ENCODE results near the gene OBSCN.

OBSCN gene

DNA sequence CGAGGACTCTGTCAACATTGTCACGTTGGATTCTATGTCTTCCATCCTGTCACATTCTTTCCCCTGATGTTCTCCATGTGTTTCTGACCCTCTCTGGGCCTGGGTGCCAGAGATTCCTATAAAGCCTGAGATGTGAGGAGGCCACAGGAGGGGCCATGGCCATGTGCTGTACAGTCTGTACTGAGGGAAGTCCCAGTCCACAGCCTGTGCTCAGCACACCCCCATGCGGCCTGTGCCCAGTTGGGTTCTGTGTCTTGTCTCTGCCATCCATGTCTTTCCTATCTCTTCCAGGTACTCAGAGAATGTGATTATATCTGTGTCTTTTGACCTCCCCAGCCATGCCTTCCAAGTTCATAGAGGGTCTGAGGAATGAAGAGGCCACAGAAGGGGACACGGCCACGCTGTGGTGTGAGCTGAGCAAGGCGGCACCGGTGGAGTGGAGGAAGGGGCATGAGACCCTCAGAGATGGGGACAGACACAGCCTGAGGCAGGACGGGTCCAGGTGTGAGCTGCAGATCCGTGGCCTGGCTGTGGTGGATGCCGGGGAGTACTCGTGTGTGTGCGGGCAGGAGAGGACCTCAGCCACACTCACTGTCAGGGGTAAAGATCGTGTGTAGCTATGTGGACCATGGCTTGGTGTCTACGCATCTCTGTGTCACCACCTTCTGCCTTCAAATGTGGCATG, 86.1 kb downstream of the OBSCN start:
- Histone ChIP-seq H3K27me3 (ENCODE audit: control insufficient read depth in 1 of 2, insufficient read depth in 1 of 2, low read length in 2 of 2) (peaks cover 0 to 14% of the 10 kb centered on the region in 2 experiments), H3K4ac (ENCODE audit: low read depth in 1 of 2, low read length in 2 of 2) (no peak overlapping the region), H4K8ac (ENCODE audit: low read length) (no peak overlapping the region), H2BK5ac (ENCODE audit: low read depth, low read length, poor library complexity, severe bottlenecking) (no peak overlapping the region), H3K4me3 (ENCODE audit: insufficient read depth in 1 of 2, low read depth in 1 of 2, low read length in 2 of 2) (no peak overlapping the region), H3K23ac (ENCODE audit: low read length in 2 of 2) (no peak overlapping the region), H3K27ac (ENCODE audit: low read length, poor library complexity, severe bottlenecking) (no peak overlapping the region), H2BK12ac (ENCODE audit: low read length in 2 of 2) (no peak overlapping the region), H3K18ac (ENCODE audit: low read depth in 1 of 2, low read length in 2 of 2) (no peak overlapping the region), H3K9me3 (ENCODE audit: control insufficient read depth, low read length) (peaks cover 29% of the 10 kb centered on the region), H3K14ac (ENCODE audit: low read length in 2 of 2) (no peak overlapping the region), H2BK15ac (ENCODE audit: low read depth, poor library complexity, severe bottlenecking) (no peak overlapping the region), H2AK5ac (ENCODE audit: low read length, severe bottlenecking) (no peak overlapping the region), H2BK120ac (ENCODE audit: low read depth, low read length) (no peak overlapping the region), H3K79me1 (replicated peaks; ENCODE audit: low read length, poor library complexity, severe bottlenecking) (no peaks in the 10 kb centered on the region), H4K91ac (ENCODE audit: low read length) (no peak overlapping the region), H3K4me2 (ENCODE audit: low read length, poor library complexity, severe bottlenecking) (no peak overlapping the region), H2AFZ (ENCODE audit: low read depth, low read length) (no peak overlapping the region), H3K9ac (ENCODE audit: low read length) (no peak overlapping the region), H3K36me3 (ENCODE audit: control insufficient read depth in 1 of 2, insufficient read depth in 2 of 2, low read depth in 1 of 2, low read length in 2 of 2) (peaks cover 0 to 6% of the 10 kb centered on the region in 2 experiments), H3K4me1 (ENCODE audit: control insufficient read depth, insufficient read depth, low read depth, low read length) (no peaks in the 10 kb centered on the region)
- no peak for DNase-seq
- WGBS: 94% methylated on average over 14 of the region's 14 CpGs

DNA sequence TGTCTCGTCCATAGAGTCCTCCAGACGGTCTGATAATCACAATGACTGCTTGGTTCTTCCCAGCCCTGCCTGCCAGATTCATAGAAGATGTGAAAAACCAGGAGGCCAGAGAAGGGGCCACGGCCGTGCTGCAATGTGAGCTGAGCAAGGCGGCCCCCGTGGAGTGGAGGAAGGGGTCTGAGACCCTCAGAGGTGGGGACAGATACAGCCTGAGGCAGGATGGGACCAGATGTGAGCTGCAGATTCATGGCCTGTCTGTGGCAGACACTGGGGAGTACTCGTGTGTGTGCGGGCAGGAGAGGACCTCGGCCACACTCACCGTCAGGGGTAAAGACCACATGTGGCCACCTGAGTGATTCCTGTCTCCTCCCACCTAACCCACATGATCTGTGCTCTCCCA, 86.9 kb downstream of the OBSCN start:
- Histone ChIP-seq H3K36me3 (ENCODE audit: control insufficient read depth in 1 of 2, insufficient read depth in 2 of 2, low read depth in 1 of 2, low read length in 2 of 2) (peaks cover 0 to 6% of the 10 kb centered on the region in 2 experiments), H2AFZ (ENCODE audit: low read depth, low read length) (no peak overlapping the region), H2AK5ac (ENCODE audit: low read length, severe bottlenecking) (no peak overlapping the region), H4K8ac (ENCODE audit: low read length) (no peak overlapping the region), H3K4me3 (ENCODE audit: insufficient read depth in 1 of 2, low read depth in 1 of 2, low read length in 2 of 2) (no peak overlapping the region), H4K91ac (ENCODE audit: low read length) (no peak overlapping the region), H3K9ac (ENCODE audit: low read length) (no peak overlapping the region), H3K27me3 (ENCODE audit: control insufficient read depth in 1 of 2, insufficient read depth in 1 of 2, low read length in 2 of 2) (peaks cover 0 to 17% of the 10 kb centered on the region in 2 experiments), H3K9me3 (ENCODE audit: control insufficient read depth, low read length) (peaks cover 36% of the 10 kb centered on the region), H2BK15ac (ENCODE audit: low read depth, poor library complexity, severe bottlenecking) (no peak overlapping the region), H3K18ac (ENCODE audit: low read depth in 1 of 2, low read length in 2 of 2) (no peak overlapping the region), H3K4ac (ENCODE audit: low read depth in 1 of 2, low read length in 2 of 2) (no peak overlapping the region), H3K27ac (ENCODE audit: low read length, poor library complexity, severe bottlenecking) (no peak overlapping the region), H2BK5ac (ENCODE audit: low read depth, low read length, poor library complexity, severe bottlenecking) (no peak overlapping the region), H3K4me1 (ENCODE audit: control insufficient read depth, insufficient read depth, low read depth, low read length) (no peaks in the 10 kb centered on the region), H3K4me2 (ENCODE audit: low read length, poor library complexity, severe bottlenecking) (no peak overlapping the region), H3K79me1 (replicated peaks; ENCODE audit: low read length, poor library complexity, severe bottlenecking) (no peaks in the 10 kb centered on the region), H2BK120ac (ENCODE audit: low read depth, low read length) (no peak overlapping the region), H2BK12ac (ENCODE audit: low read length in 2 of 2) (no peak overlapping the region), H3K23ac (ENCODE audit: low read length in 2 of 2) (no peak overlapping the region), H3K14ac (ENCODE audit: low read length in 2 of 2) (no peak overlapping the region)
- no peak for DNase-seq
- 89% methylated on average over 10 of the region's 10 CpGs for WGBS

DNA sequence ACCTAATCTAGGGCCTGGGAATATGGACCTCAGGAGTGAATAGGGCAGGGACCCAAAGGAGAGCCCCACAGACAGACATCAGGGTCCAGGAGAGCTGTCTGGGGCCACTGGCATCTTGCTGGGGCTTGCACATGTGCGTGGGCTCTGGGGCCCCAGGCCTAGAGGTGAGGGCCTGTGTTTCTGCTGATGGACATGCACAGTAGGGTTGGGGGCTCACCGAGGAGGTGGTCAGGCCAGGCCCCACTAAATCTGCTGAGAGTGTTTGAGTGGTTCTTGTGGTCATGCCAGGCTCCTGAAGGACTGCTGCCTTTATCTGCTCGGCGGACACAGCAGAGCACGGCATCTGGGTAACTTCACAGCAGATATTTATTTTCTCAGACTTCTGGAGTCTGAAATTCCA, 87.4 kb downstream of the OBSCN start:
- Histone ChIP-seq H4K8ac (ENCODE audit: low read length) (no peak overlapping the region), H2BK5ac (ENCODE audit: low read depth, low read length, poor library complexity, severe bottlenecking) (no peak overlapping the region), H3K23ac (ENCODE audit: low read length in 2 of 2) (no peak overlapping the region), H3K4me1 (ENCODE audit: control insufficient read depth, insufficient read depth, low read depth, low read length) (no peaks in the 10 kb centered on the region), H2BK15ac (ENCODE audit: low read depth, poor library complexity, severe bottlenecking) (no peak overlapping the region), H3K9me3 (ENCODE audit: control insufficient read depth, low read length) (peaks cover 41% of the 10 kb centered on the region), H2AK5ac (ENCODE audit: low read length, severe bottlenecking) (no peak overlapping the region), H3K36me3 (ENCODE audit: control insufficient read depth in 1 of 2, insufficient read depth in 2 of 2, low read depth in 1 of 2, low read length in 2 of 2) (peaks cover 0 to 6% of the 10 kb centered on the region in 2 experiments), H2BK120ac (ENCODE audit: low read depth, low read length) (no peak overlapping the region), H3K27ac (ENCODE audit: low read length, poor library complexity, severe bottlenecking) (no peak overlapping the region), H3K18ac (ENCODE audit: low read depth in 1 of 2, low read length in 2 of 2) (no peak overlapping the region), H3K4me2 (ENCODE audit: low read length, poor library complexity, severe bottlenecking) (no peak overlapping the region), H3K9ac (ENCODE audit: low read length) (no peak overlapping the region), H3K79me1 (replicated peaks; ENCODE audit: low read length, poor library complexity, severe bottlenecking) (no peaks in the 10 kb centered on the region), H3K14ac (ENCODE audit: low read length in 2 of 2) (no peak overlapping the region), H4K91ac (ENCODE audit: low read length) (no peak overlapping the region), H2AFZ (ENCODE audit: low read depth, low read length) (no peak overlapping the region), H3K4me3 (ENCODE audit: insufficient read depth in 1 of 2, low read depth in 1 of 2, low read length in 2 of 2) (no peak overlapping the region), H2BK12ac (ENCODE audit: low read length in 2 of 2) (no peak overlapping the region), H3K27me3 (ENCODE audit: control insufficient read depth in 1 of 2, insufficient read depth in 1 of 2, low read length in 2 of 2) (peaks cover 0 to 17% of the 10 kb centered on the region in 2 experiments), H3K4ac (ENCODE audit: low read depth in 1 of 2, low read length in 2 of 2) (no peak overlapping the region)
- 66% methylated on average over 5 of the region's 5 CpGs for WGBS
- no peak for DNase-seq

GRCh38 chr1:228295981-228296380, 88.1 kb downstream of the OBSCN start:
- Histone ChIP-seq H3K27ac (ENCODE audit: low read length, poor library complexity, severe bottlenecking) (no peak overlapping the region), H2BK15ac (ENCODE audit: low read depth, poor library complexity, severe bottlenecking) (no peak overlapping the region), H2BK5ac (ENCODE audit: low read depth, low read length, poor library complexity, severe bottlenecking) (no peak overlapping the region), H3K9me3 (ENCODE audit: control insufficient read depth, low read length) (peaks cover 48% of the 10 kb centered on the region), H4K8ac (ENCODE audit: low read length) (no peak overlapping the region), H3K9ac (ENCODE audit: low read length) (no peak overlapping the region), H2BK12ac (ENCODE audit: low read length in 2 of 2) (no peak overlapping the region), H3K79me1 (replicated peaks; ENCODE audit: low read length, poor library complexity, severe bottlenecking) (no peaks in the 10 kb centered on the region), H3K36me3 (ENCODE audit: control insufficient read depth in 1 of 2, insufficient read depth in 2 of 2, low read depth in 1 of 2, low read length in 2 of 2) (peaks cover 0 to 6% of the 10 kb centered on the region in 2 experiments), H3K4ac (ENCODE audit: low read depth in 1 of 2, low read length in 2 of 2) (no peak overlapping the region), H2AFZ (ENCODE audit: low read depth, low read length) (no peak overlapping the region), H3K14ac (ENCODE audit: low read length in 2 of 2) (no peak overlapping the region), H2AK5ac (ENCODE audit: low read length, severe bottlenecking) (no peak overlapping the region), H3K4me3 (ENCODE audit: insufficient read depth in 1 of 2, low read depth in 1 of 2, low read length in 2 of 2) (no peak overlapping the region), H3K27me3 (ENCODE audit: control insufficient read depth in 1 of 2, insufficient read depth in 1 of 2, low read length in 2 of 2) (peaks cover 0 to 17% of the 10 kb centered on the region in 2 experiments), H3K4me2 (ENCODE audit: low read length, poor library complexity, severe bottlenecking) (no peak overlapping the region), H3K4me1 (ENCODE audit: control insufficient read depth, insufficient read depth, low read depth, low read length) (no peaks in the 10 kb centered on the region), H3K23ac (ENCODE audit: low read length in 2 of 2) (no peak overlapping the region), H2BK120ac (ENCODE audit: low read depth, low read length) (no peak overlapping the region), H3K18ac (ENCODE audit: low read depth in 1 of 2, low read length in 2 of 2) (no peak overlapping the region), H4K91ac (ENCODE audit: low read length) (no peak overlapping the region)
- DNase-seq: no peak
- WGBS: 80% methylated on average over 2 of the region's 2 CpGs
